GM12878 (cell line): ENCODE measurements around the gene PRKCE. TPM values are rescaled to one million over a fixed set of nuclear protein-coding genes. Genes with fewer than 3 reads are reported as not detected.
A peak's percentile ranks its signal among the peaks of the same experiment; 100 is the strongest.

ENCODE experiments used
- ATF7 ChIP-seq: fragments of 450-650 bp; IDR thresholded peaks from 2 replicates; pipeline ENCODE4 v1.6.1; 2016; ENCODE audit warnings: low read depth, mild to moderate bottlenecking
- CBFB ChIP-seq: IDR thresholded peaks from 2 replicates; pipeline ENCODE4 v1.6.1; 2016; ENCODE audit warnings: antibody characterized with exemption, low read depth
- IRF4 ChIP-seq: IDR thresholded peaks from 2 replicates; pipeline ENCODE4 v1.6.1; 2011; ENCODE audit warnings: low read depth, low read length
- MYB ChIP-seq: fragments of 150-350 bp; IDR thresholded peaks from 2 replicates; pipeline ENCODE4 v1.6.1; 2014; ENCODE audit warnings: mild to moderate bottlenecking, low read depth, low read length, borderline replicate concordance
- RCOR1 ChIP-seq: conservative IDR thresholded peaks from 2 replicates; pipeline ENCODE4 v1.6.1; 2012; ENCODE audit warnings: low read depth, low read length, improper control_type of control experiment
- RELA ChIP-seq: fragments of 450-650 bp; IDR thresholded peaks from 2 replicates; pipeline ENCODE4 v1.8.0; 2014; ENCODE audit warnings: borderline replicate concordance; ENCODE audit not compliant: partially characterized antibody
- SMC3 ChIP-seq: IDR thresholded peaks from 2 replicates; pipeline ENCODE4 v1.6.1; 2011; ENCODE audit warnings: low read length, improper control_type of control experiment, borderline replicate concordance
- SP1 ChIP-seq: IDR thresholded peaks from one replicate; pipeline ENCODE4 v1.6.1; 2011; ENCODE audit warnings: low read depth, low read length
- TARDBP ChIP-seq: IDR thresholded peaks from 2 replicates; pipeline ENCODE4 v1.6.1; 2016; ENCODE audit warnings: borderline replicate concordance
- TCF7 ChIP-seq: IDR thresholded peaks from 2 replicates; pipeline ENCODE4 v1.6.1; 2014; ENCODE audit warnings: antibody characterized with exemption, borderline replicate concordance
- WRNIP1 ChIP-seq: IDR thresholded peaks from 2 replicates; pipeline ENCODE4 v1.6.1; 2011; ENCODE audit warnings: low read depth, low read length, improper control_type of control experiment, borderline replicate concordance
- ZNF24 ChIP-seq: fragments of 450-650 bp; IDR thresholded peaks from 2 replicates; pipeline ENCODE4 v1.6.1; 2017; ENCODE audit warnings: antibody characterized with exemption, mild to moderate bottlenecking
- polyA plus RNA-seq, 11 experiments: library from polyadenylated mRNA; depleted of rRNA in 4 of 11; unstranded in 6 of 11; stranded (reverse) in 5 of 11; fragments of >200 nt; fragmentation: Nextera tagmentation in 4 of 11; fragmentation: Illumina TruSeq in 1 of 11; extraction: Ambion mirVana in 4 of 11; extraction: Trizol in 1 of 11; gene quantifications; 1 replicate in 1 of 11; 2 replicates in 10 of 11; pipeline versions ENCODE4 v1.2.1 to v1.2.3, GENCODE V29; 2011 to 2016; ENCODE audit warnings: inconsistent platforms in 2 of 11, missing spikeins in 2 of 11, low read depth in 1 of 11
- total RNA-seq, 4 experiments: library from RNA; depleted of rRNA in 3 of 4; stranded (reverse); fragments of >200 nt in 3 of 4; fragmentation: Illumina TruSeq in 1 of 4; extraction: Trizol in 1 of 4; gene quantifications; 2 replicates each; pipeline versions ENCODE4 v1.2.1 to v1.2.3, GENCODE V29; 2013 to 2021
- TF ChIP-seq, protein P1 (sequence below): fragments of 450-650 bp; IDR thresholded peaks from 2 replicates; pipeline ENCODE4 v1.6.1; 2016; ENCODE audit warnings: mild to moderate bottlenecking
- TF ChIP-seq, protein P2 (sequence below): IDR thresholded peaks from 2 replicates; pipeline ENCODE4 v1.6.1; 2011; ENCODE audit warnings: borderline replicate concordance, low read depth, mild to moderate bottlenecking, moderate library complexity, mixed read lengths, low read length; ENCODE audit not compliant: insufficient read depth; ENCODE audit errors: extremely low read length
- TF ChIP-seq, protein P3 (sequence below), 3 experiments: IDR thresholded peaks in 2 of 3; conservative IDR thresholded peaks in 1 of 3; 2 replicates each; pipeline ENCODE4 v1.5.1; 2011; ENCODE audit warnings: low read depth in 3 of 3, low read length in 3 of 3, mild to moderate bottlenecking in 3 of 3, control low read depth in 2 of 3, moderate library complexity in 2 of 3, inconsistent platforms in 1 of 3, mixed read lengths in 1 of 3; ENCODE audit not compliant: control insufficient read depth in 2 of 3, insufficient read depth in 1 of 3; ENCODE audit errors: extremely low read depth in 1 of 3

The PRKCE gene
- total and polyA plus RNA-seq, 10 of the 15 experiments (the other 5 are each of a cell fraction or from before 2014, with no cell fraction given) = 2.6 to 28.2 (median 11.3) TPM

GRCh38 chr2:45909677-45910191 lies 258.3 kb downstream of the PRKCE start (continued):
- no peak for TF ChIP-seq SMC3
- TF ChIP-seq, protein P1, sequence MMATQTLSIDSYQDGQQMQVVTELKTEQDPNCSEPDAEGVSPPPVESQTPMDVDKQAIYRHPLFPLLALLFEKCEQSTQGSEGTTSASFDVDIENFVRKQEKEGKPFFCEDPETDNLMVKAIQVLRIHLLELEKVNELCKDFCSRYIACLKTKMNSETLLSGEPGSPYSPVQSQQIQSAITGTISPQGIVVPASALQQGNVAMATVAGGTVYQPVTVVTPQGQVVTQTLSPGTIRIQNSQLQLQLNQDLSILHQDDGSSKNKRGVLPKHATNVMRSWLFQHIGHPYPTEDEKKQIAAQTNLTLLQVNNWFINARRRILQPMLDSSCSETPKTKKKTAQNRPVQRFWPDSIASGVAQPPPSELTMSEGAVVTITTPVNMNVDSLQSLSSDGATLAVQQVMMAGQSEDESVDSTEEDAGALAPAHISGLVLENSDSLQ = peak; percentile 50
- TF ChIP-seq, protein P2, sequence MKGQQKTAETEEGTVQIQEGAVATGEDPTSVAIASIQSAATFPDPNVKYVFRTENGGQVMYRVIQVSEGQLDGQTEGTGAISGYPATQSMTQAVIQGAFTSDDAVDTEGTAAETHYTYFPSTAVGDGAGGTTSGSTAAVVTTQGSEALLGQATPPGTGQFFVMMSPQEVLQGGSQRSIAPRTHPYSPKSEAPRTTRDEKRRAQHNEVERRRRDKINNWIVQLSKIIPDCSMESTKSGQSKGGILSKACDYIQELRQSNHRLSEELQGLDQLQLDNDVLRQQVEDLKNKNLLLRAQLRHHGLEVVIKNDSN = peak; percentile 6
- TF ChIP-seq, protein P3, sequence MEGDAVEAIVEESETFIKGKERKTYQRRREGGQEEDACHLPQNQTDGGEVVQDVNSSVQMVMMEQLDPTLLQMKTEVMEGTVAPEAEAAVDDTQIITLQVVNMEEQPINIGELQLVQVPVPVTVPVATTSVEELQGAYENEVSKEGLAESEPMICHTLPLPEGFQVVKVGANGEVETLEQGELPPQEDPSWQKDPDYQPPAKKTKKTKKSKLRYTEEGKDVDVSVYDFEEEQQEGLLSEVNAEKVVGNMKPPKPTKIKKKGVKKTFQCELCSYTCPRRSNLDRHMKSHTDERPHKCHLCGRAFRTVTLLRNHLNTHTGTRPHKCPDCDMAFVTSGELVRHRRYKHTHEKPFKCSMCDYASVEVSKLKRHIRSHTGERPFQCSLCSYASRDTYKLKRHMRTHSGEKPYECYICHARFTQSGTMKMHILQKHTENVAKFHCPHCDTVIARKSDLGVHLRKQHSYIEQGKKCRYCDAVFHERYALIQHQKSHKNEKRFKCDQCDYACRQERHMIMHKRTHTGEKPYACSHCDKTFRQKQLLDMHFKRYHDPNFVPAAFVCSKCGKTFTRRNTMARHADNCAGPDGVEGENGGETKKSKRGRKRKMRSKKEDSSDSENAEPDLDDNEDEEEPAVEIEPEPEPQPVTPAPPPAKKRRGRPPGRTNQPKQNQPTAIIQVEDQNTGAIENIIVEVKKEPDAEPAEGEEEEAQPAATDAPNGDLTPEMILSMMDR (IDR thresholded peaks at IDR 0.05 in 2 of 3, conservative IDR thresholded peaks at IDR 0.05 in 1 of 3; ENCODE audit: control insufficient read depth in 2 of 3, extremely low read depth in 1 of 3, insufficient read depth in 1 of 3, low read depth in 3 of 3, low read length in 3 of 3) = no peak
- TF ChIP-seq WRNIP1 = no peak
- TF ChIP-seq ZNF24 = no peak
- no peak for TF ChIP-seq TARDBP
- TF ChIP-seq MYB = no peak
- TF ChIP-seq RCOR1 = no peak
- TF ChIP-seq RELA = no peak
- no peak for TF ChIP-seq CBFB
- no peak for TF ChIP-seq IRF4
- TF ChIP-seq ATF7 = peak; percentile 67
- TF ChIP-seq SP1 = no peak
- TF ChIP-seq TCF7 = no peak
